K562 (cell line): ENCODE results near the gene TBCCD1. TPM values are rescaled to one million over a fixed set of nuclear protein-coding genes. Genes with fewer than 3 reads are reported as not detected.

Experiments used
- ATAC-seq: fragments of 200-7000 bp; cut with Tn5 transposase; 3 replicates; pipeline ENCODE4 v1.9.1; 2020; ENCODE audit warnings: moderate library complexity
- BruUV-seq: library from RNA; stranded (reverse); fragments of 400-500 nt; replicated peaks from 2 replicates; lab custom pipeline; 2021; lab: Mats Ljungman, UMichigan
- CTCF ChIA-PET: fragments of 300-600 bp; formaldehyde crosslinking; extraction: SDS; loops from one replicate; lab custom pipeline; 2021; ENCODE audit warnings: low intra/inter-chr PET ratio; lab: Yijun Ruan, JAX
- POLR2A ChIA-PET: fragments of 300-600, 350-650 bp; sonication (Branson Sonifier 250); formaldehyde crosslinking; extraction: SDS; loops from one replicate; lab custom pipeline; 2021; ENCODE audit warnings: antibody characterized with exemption, inconsistent platforms; lab: Yijun Ruan, JAX
- DNase-seq, 4 experiments: peaks; one replicate each; pipeline versions ENCODE4 v3.0.0 to v3.0.0-alpha.2; 2011 to 2018; ENCODE audit warnings: low spot score in 3 of 4, mixed read lengths in 3 of 4; ENCODE audit errors: extremely low read depth in 1 of 4
- FAIRE-seq: peaks from 2 replicates; lab custom pipeline; 2011; peaks lifted over from hg19 to GRCh38; lab: Jason Lieb, UNC
- H2AFZ ChIP-seq: 2 replicates; pipeline ENCODE4 v1.6.0; 2011; ENCODE audit warnings: low read depth, low read length, control low read depth, inconsistent platforms
- H3K27ac ChIP-seq: fragments of 200-600 bp; 3 replicates; pipeline ENCODE4 v1.8.0; 2011; ENCODE audit warnings: low read depth, mild to moderate bottlenecking, control low read depth, inconsistent platforms, low read length, moderate library complexity, mixed read lengths; ENCODE audit errors: extremely low read depth
- H3K27me3 ChIP-seq, 2 experiments: fragments of 300-600 bp in 1 of 2; 2 replicates in 1 of 2; 3 replicates in 1 of 2; pipeline versions ENCODE4 v1.6.0 to v1.8.0; 2011; ENCODE audit warnings: inconsistent platforms in 2 of 2, low read length in 2 of 2, mild to moderate bottlenecking in 1 of 2, mixed read lengths in 1 of 2, moderate library complexity in 1 of 2; ENCODE audit not compliant: control insufficient read depth in 2 of 2, insufficient read depth in 2 of 2
- H3K36me3 ChIP-seq: fragments of 300-600 bp; 3 replicates; pipeline ENCODE4 v1.8.0; 2011; ENCODE audit warnings: mild to moderate bottlenecking, low read length, inconsistent platforms; ENCODE audit not compliant: control insufficient read depth, insufficient read depth
- H3K4me1 ChIP-seq, 2 experiments: fragments of 200-600 bp in 1 of 2; replicated peaks in 1 of 2; 2 replicates in 1 of 2; 3 replicates in 1 of 2; pipeline versions ENCODE4 v1.5.1 to v1.8.0; 2011; ENCODE audit warnings: inconsistent platforms in 2 of 2, low read length in 2 of 2, mild to moderate bottlenecking in 1 of 2, mixed read lengths in 1 of 2, moderate library complexity in 1 of 2; ENCODE audit not compliant: control insufficient read depth in 2 of 2, insufficient read depth in 2 of 2
- H3K4me2 ChIP-seq: 2 replicates; pipeline ENCODE4 v1.6.1; 2011; ENCODE audit warnings: low read length, control low read depth, inconsistent platforms, mixed read lengths; ENCODE audit not compliant: insufficient read depth
- H3K4me3 ChIP-seq: fragments of 200-600 bp; sonication (generic), shearing (Covaris generic); 2 replicates; pipeline ENCODE4 v1.5.1; 2016; ENCODE audit warnings: control low read depth, inconsistent platforms
- H3K79me2 ChIP-seq: fragments of 200-600 bp; 3 replicates; pipeline ENCODE4 v1.8.0; 2011; ENCODE audit warnings: low read length, inconsistent platforms; ENCODE audit not compliant: control insufficient read depth, insufficient read depth
- H3K9ac ChIP-seq, 2 experiments: 2 replicates each; pipeline versions ENCODE4 v1.6.0 to v1.6.1; 2011; ENCODE audit warnings: low read depth in 2 of 2, low read length in 2 of 2, control low read depth in 1 of 2, inconsistent platforms in 1 of 2, mild to moderate bottlenecking in 1 of 2, mixed read lengths in 1 of 2; ENCODE audit not compliant: insufficient read depth in 1 of 2
- H3K9me1 ChIP-seq: one replicate; pipeline ENCODE4 v1.6.0; 2011; ENCODE audit warnings: inconsistent platforms, mild to moderate bottlenecking, low read length, moderate library complexity; ENCODE audit not compliant: control insufficient read depth, insufficient read depth
- H3K9me3 ChIP-seq: replicated peaks from 2 replicates; pipeline ENCODE4 v1.5.1; 2011; ENCODE audit warnings: low read depth, low read length, inconsistent platforms; ENCODE audit not compliant: control insufficient read depth, insufficient read depth
- H4K20me1 ChIP-seq: replicated peaks from 2 replicates; pipeline ENCODE4 v1.6.1; 2011; ENCODE audit warnings: low read length, inconsistent platforms, mixed read lengths; ENCODE audit not compliant: control insufficient read depth, insufficient read depth
- NFYB ChIP-seq: IDR thresholded peaks from 2 replicates; pipeline ENCODE4 v1.6.1; 2011; ENCODE audit warnings: mild to moderate bottlenecking, moderate library complexity; ENCODE audit not compliant: insufficient read length; ENCODE audit errors: extremely low read depth
- RAD51 ChIP-seq: fragments of 450-650 bp; IDR thresholded peaks from 2 replicates; pipeline ENCODE4 v1.7.1; 2016; ENCODE audit warnings: low read depth, mild to moderate bottlenecking, borderline replicate concordance
- RBM14 ChIP-seq: fragments of 200-400 bp; formaldehyde crosslinking; IDR thresholded peaks from 2 replicates; pipeline ENCODE4 v1.6.1; 2018; ENCODE audit warnings: low read depth, mild to moderate bottlenecking, low read length, moderate library complexity, borderline replicate concordance; ENCODE audit not compliant: insufficient read depth
- WGBS: fragments of 100-300 bp; shearing (Covaris generic); methylation state at CpG from one replicate; pipeline ENCODE4 v1.1.6; 2016; ENCODE audit warnings: low coverage, mixed read lengths; ENCODE audit not compliant: insufficient coverage; ENCODE audit errors: missing lambda C conversion rate; 5-methylcytosine and 5-hydroxymethylcytosine counted together
- in situ Hi-C: fragments of 300-500 bp; cut with MboI; formaldehyde crosslinking; loops from 4 replicates; pipeline ENCODE4 v1.15.0; 2018; ENCODE audit warnings: inconsistent platforms, mixed read lengths
- intact Hi-C: fragments of 100-400 bp; cut with micrococcal nuclease; formaldehyde crosslinking; loops from 2 replicates; pipeline ENCODE4 v1.14.2; 2022
- polyA plus RNA-seq, 8 experiments: library from polyadenylated mRNA; depleted of rRNA in 4 of 8; stranded (reverse) in 5 of 8; unstranded in 3 of 8; fragments of >200 nt; fragmentation: Nextera tagmentation in 2 of 8; fragmentation: Illumina TruSeq in 1 of 8; extraction: Ambion mirVana in 2 of 8; extraction: Trizol in 1 of 8; gene quantifications; 2 replicates each; pipeline versions ENCODE4 v1.2.1 to v1.2.3, GENCODE V29; 2011 to 2014; ENCODE audit warnings: inconsistent platforms in 1 of 8, missing spikeins in 1 of 8
- total RNA-seq, 7 experiments: library from RNA; depleted of rRNA in 6 of 7; stranded (reverse); fragments of >200 nt in 6 of 7; fragmentation: Illumina TruSeq in 2 of 7; extraction: Trizol in 2 of 7; gene quantifications; 2 replicates each; pipeline versions ENCODE4 v1.2.1 to v1.2.3, GENCODE V29; 2011 to 2021; ENCODE audit warnings: low replicate concordance in 1 of 7
- TF ChIP-seq, protein P1 (sequence below): sonication (generic); formaldehyde crosslinking; IDR thresholded peaks from 2 replicates; pipeline ENCODE4 v1.9.0; 2022; ENCODE audit warnings: mild to moderate bottlenecking, missing genetic modification reagents
- TF ChIP-seq, protein P2 (sequence below): fragments of 450-650 bp; formaldehyde crosslinking; IDR thresholded peaks from 2 replicates; pipeline ENCODE4 v1.4.0; 2020; ENCODE audit warnings: mild to moderate bottlenecking, mixed read lengths
- TF ChIP-seq, protein P3 (sequence below): sonication (generic); formaldehyde crosslinking; IDR thresholded peaks from 2 replicates; pipeline ENCODE4 v1.5.0; 2020; ENCODE audit warnings: missing genetic modification reagents

The TBCCD1 gene
- total and polyA plus RNA-seq, 9 of the 15 experiments (the other 6 are each of a cell fraction or from before 2014, with no cell fraction given): 17.7 to 31.1 (median 21.2) TPM

DNA sequence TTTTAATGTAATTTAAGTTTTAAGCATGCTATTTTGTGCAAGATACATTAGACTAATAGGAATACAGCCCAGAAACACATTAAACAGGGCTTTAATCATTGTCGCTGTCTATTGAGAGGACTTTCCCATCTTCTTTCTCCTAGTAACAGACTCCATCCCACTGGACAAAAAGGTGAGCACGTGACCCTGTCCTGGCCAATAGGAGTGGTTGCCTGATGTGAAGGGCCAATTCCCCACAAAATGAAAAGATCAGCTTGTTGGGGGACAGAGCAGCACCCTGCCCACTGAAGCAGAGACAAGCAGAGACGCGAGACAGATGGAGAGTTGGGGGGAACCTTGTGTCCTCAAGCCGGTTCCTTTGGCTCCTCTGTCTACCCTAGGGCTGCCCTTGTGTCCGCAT, 44.1 kb downstream of the TBCCD1 start:
- Histone ChIP-seq H3K79me2 (no peaks in the 10 kb centered on the region), H3K4me2 (no peak overlapping the region), H3K27ac (no peak overlapping the region), H3K36me3 (no peaks in the 10 kb centered on the region), H3K4me1 (no peaks in the 10 kb centered on the region), H3K4me3 (no peak overlapping the region), H4K20me1 (no peaks in the 10 kb centered on the region), H3K9me3 (no peaks in the 10 kb centered on the region), H3K9ac (no peak overlapping the region), H2AFZ (no peak overlapping the region), H3K9me1 (no peaks in the 10 kb centered on the region), H3K27me3 (peaks cover 9 to 33% of the 10 kb centered on the region in 2 experiments; a peak in 4 of 5 replicates)
- POLR2A ChIA-PET: interaction anchor here (0.6 kb wide), 1 partner anchor 240 kb away, joined by 3 read pairs; no protein-coding TSS in a partner anchor
- in situ Hi-C loops (no loop called here), intact Hi-C loops (no loop called here)
- BruUV-seq: no TSS peak
- 5% methylated on average over 6 of the region's 6 CpGs for WGBS
- peak; percentile 57 for TF ChIP-seq NFYB
- TF ChIP-seq, protein P1, sequence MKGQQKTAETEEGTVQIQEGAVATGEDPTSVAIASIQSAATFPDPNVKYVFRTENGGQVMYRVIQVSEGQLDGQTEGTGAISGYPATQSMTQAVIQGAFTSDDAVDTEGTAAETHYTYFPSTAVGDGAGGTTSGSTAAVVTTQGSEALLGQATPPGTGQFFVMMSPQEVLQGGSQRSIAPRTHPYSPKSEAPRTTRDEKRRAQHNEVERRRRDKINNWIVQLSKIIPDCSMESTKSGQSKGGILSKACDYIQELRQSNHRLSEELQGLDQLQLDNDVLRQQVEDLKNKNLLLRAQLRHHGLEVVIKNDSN (CRISPR knock-in tag): peak; percentile 86
- TF ChIP-seq RAD51: peak; percentile 61
- TF ChIP-seq, protein P2, sequence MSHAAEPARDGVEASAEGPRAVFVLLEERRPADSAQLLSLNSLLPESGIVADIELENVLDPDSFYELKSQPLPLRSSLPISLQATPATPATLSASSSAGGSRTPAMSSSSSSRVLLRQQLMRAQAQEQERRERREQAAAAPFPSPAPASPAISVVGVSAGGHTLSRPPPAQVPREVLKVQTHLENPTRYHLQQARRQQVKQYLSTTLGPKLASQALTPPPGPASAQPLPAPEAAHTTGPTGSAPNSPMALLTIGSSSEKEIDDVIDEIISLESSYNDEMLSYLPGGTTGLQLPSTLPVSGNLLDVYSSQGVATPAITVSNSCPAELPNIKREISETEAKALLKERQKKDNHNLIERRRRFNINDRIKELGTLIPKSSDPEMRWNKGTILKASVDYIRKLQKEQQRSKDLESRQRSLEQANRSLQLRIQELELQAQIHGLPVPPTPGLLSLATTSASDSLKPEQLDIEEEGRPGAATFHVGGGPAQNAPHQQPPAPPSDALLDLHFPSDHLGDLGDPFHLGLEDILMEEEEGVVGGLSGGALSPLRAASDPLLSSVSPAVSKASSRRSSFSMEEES (CRISPR knock-in tag): peak; percentile 66
- TF ChIP-seq, protein P3, sequence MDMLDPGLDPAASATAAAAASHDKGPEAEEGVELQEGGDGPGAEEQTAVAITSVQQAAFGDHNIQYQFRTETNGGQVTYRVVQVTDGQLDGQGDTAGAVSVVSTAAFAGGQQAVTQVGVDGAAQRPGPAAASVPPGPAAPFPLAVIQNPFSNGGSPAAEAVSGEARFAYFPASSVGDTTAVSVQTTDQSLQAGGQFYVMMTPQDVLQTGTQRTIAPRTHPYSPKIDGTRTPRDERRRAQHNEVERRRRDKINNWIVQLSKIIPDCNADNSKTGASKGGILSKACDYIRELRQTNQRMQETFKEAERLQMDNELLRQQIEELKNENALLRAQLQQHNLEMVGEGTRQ (CRISPR knock-in tag): peak; percentile 81
- TF ChIP-seq RBM14: no peak
- ATAC-seq (no peak), DNase-seq (peak in 3 of 4 experiments; percentile 46 to 54 (median 52)), FAIRE-seq (no peak)
- CTCF ChIA-PET: no interaction called here
